GM21447 (cell line): Measurements from ENCODE around the gene CCSER1.
"Not testable (repeated sequence)": the region's sequence is repeated elsewhere in the genome, so short reads cannot be mapped to it uniquely, and the experiment has no call there.

Experiments used
- ATAC-seq: cut with Tn5 transposase; IDR thresholded peaks from one replicate; pipeline ENCODE4 v1.9.1; 2021; ENCODE audit not compliant: unreplicated experiment

Gene CCSER1

DNA sequence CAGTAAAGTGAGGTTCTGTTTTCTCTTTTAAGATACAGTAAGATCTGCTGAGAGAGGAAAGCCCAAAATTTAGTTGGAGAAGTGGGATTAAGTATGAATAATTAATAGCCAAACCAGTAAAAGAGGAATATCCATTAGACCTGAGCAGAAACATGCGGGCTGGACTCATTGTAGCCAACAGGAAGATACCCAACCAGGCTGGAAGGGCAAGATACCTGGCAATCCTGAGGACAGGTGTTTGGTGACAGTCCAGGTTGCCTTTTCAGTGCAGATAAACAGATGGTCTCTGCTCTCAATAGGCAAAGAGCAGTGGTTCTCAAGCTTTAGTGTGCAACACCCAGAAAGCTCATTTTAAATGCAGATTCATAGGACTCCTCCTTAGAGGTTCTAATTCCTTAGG, 1195.8 kb downstream of the CCSER1 start:
- ATAC-seq, result no peak

DNA sequence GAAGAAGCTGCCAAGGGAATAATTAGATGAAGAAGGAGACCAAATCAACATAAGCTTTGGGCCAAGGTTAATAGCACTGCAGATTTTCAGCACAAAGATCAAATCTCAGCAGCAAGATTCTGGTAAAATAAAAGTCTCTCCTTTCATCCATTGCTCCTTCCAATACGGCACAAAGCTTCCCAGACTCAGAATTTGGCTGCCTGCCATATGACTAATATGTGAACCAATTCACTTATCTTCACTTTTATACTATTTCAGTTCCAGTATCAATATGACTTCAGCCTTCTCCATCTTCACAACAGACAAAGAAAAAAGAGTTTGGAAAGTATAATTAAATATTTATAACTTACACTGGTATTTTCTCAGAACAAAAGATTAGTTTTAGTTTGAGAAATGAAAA, 1198.3 kb downstream of the CCSER1 start:
- no peak for ATAC-seq

DNA sequence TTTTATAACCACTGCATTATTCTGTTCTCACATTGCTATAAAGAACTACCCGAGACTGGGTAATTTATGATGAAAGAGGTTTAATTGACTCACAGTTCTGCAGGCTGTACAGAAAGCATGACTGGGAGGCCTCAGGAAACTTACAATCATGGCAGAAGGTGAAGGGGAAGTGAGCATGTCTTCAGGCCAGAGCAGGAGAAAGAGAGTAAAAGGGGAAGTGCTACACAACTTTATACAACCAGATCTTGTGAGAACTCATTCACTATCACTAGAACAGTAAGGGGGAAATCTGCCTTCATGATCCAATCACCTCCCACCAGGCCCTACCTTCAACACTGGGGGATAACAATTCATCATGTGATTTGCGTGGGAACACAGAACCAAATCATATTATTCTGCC, 1199.0 kb downstream of the CCSER1 start:
- ATAC-seq, result not testable (repeated sequence)

DNA sequence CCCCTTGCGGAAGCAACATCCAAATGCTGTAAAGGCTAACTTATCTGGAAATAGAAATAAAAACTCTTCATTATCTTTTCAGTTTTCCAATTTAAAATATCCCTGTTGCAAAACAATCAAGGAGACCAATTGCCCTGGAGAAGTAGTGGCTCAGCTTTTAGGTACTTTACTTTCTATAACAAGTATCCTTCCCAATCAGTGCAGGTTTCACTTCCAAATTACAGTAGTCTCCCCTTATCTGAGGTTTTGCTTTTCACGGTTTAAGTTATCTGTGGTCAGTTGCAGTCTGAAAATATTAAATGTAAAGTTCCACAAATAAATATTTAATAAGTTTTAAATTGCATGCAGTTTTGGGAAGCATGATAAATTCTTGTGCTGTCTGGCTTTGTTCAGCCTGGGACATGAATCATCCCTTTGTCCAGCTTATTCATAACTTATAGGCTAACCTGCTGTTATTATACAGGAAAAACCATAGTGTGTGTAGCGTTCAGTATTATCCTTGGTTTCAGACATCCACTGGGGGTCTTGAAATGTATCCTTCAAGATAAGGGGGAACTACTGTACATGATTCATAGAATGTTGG, 1203.5 kb downstream of the CCSER1 start:
- ATAC-seq, result no peak

DNA sequence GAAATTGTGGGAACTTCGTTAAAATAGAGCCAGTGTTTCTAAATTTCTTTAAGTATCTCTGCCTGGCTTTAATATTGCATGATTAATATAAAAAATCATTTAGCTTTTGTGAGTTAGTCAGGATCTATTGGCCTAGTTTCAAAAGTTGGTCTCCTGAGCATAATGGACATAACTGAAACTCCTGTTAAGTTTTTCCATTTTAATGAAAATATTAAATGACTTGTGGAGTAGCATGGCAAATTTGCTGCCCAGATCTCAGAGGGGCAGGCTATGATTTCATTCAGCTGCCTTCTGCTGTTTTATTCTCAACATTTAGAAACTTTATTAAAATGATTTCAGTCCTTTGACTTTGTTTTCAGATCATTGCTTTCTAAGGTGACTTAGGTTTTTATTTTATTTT, 1213.6 kb downstream of the CCSER1 start:
- no peak for ATAC-seq

DNA sequence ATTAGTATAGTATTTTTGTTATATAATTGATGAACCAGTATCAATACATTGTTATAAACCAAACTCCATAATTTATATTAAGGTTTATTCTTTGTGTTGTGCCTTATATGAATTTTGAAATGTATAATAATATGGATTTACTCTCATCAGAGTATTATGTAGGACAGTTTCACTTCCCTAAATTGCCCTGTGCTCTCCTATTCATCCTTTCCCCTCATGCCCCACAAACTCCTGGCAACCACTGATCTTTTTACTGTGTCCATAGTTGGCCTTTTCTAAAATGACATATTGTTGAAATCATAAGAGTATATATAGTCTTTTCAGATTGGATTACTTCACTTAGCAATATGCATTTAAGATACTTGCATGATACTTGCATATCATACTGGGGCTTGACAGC, 1218.4 kb downstream of the CCSER1 start:
- ATAC-seq, result no peak

DNA sequence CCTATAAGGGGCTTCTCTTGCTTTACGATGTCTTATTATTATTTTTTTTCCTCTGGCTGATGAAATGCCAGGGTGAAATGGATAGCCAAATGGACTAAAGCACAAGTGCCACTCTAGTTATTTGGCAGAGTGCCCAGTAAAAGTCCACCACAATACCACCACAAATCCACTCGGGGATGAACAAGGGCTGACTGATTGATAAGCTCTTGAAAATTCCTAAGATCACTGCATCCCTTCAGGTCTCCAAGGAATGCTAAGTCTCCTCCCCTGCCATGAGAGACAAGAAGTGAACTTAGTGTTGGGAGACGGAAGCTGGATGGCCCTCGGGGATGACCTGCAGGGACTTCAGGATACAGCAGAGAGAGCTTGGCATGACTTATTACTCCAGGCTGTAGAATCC, 1229.3 kb downstream of the CCSER1 start:
- not testable (repeated sequence) for ATAC-seq

DNA sequence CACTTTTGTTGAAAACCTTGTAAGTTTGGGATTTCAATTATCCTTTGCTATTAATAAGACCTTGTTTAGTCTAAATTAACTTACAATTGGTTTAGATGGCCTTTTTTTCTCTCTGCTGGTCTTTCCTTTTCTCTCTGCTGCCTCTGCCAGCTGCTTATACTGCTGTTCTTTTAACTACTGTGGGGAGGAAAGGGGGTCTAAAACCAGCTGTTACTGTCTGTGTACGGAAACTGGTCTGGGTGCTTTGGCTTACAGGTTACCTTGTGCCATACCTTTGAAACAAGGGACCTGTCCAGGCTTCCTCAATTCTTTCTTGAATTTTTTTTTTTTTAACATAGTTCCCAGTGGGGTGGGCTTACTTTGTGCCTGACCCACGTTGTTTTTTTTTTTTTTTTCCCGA, 1230.8 kb downstream of the CCSER1 start:
- not testable (repeated sequence) for ATAC-seq

DNA sequence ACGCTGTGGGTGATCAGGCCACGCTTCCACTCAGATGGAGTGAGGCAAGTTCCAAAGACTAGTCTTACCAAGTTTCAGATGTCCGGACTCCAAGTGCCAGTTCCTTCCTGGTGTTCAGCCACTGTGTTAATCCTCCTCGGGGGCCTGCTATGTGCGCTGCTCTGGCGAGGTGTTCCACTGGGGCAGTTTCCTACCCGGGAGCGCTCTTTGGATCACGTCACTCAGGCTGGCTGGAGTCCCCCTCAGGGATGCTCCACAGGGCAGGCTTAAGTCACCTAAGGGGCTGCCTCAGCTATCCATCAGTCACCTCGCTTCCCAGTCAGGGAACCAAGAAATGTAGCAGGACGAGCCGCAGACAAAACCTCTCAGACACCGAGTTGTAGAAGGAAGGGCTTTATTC, 1231.4 kb downstream of the CCSER1 start:
- ATAC-seq, result not testable (repeated sequence)

DNA sequence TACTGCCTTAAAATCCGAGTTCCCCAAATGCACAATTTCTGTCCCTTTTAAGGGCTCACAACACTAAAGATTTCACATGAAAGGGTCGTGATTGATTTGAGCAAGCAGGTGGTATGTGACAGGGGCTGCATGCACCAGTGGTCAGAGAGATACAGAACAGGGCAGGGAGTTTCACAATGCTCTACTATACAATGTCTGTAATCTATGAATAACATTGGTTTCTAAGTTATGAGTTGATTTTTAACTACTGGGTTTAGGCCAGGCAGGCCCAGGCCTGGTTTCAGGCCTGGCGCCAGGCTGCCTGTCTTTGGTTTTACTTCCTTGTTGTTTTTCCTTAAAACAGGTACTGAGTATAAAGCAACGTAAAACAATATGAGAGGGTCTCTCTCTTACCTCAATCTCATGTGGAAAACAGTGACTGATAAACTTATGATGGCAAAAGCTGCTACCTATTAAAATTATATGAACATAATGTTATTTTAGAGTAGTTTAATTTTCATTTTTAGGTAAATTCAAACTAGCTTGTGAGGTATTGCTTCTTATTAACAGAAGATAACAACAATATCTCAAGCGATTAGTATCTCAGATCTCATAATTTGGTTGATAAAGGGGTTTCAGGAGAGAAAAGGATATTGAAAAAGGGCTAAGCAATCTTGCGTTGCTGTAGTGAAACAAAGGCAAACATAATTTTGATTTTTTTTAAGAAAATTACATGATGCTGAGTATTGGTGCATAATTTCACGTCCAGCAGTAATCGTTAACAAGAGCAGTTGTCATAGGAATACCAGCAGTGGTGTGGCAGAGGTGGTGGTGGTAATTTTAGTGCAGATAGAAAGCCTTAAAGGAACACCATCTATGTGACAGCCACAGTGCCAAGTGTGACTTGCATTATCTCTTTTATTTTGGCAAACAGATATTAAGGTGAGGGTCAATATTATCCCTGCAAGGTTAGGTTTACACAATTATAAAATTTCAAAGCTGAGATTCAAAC, 1232.1 kb downstream of the CCSER1 start:
- no peak for ATAC-seq

DNA sequence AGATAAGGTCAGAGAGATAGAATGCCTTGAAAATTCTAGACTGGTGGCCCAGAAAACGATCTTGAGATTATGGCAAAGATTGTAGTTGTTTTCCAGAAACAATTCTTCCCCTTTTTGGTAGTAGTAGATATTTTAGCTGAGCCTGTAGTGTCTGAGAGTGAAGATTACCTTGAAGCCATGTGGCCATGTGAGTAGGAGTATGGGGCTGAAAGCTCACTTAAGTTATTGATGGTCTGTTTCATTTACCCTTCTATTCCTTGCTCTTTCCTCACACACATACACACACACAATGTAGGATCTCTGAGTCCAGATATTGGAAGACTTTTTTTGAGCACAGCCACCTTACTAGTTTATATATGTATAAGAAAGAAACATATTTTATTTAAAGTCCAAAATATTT, 1234.9 kb downstream of the CCSER1 start:
- no peak for ATAC-seq

DNA sequence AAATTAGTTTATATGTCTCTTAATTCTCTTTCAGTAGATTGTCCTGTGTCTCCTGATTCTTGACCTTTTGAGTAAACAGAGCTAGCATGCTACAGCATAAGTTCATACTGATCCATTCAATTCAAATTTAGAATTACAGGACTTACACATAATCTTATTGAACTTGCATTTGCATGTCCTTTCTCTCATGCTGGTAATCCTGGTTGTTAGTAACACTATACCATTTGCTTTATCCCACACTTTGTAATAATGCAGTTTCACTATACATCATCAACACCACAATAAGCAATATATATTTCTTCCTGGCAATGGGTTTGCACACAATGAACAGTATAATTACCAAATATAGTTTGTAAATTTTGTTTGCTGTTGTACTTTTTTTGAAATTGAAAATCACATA, 1239.4 kb downstream of the CCSER1 start:
- ATAC-seq, result no peak

DNA sequence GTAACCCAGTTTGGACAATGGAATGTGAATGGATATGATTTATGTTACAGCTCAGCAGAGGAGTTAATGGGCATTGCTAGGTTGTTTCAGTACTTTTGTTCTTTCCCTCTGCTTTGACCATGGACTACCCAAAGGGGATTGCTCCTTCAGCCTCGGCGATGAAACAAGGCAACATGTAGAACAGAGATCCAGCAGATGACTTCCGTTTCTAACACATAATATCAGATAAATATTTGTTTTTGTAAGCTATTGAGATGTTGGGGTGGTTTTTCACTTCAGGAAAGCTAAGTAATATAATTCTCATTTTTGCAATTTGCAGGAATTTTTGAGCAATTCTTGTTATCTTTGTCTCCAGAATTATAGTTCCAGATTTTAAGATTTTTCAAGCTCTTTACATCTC, 1241.9 kb downstream of the CCSER1 start:
- ATAC-seq, result no peak

DNA sequence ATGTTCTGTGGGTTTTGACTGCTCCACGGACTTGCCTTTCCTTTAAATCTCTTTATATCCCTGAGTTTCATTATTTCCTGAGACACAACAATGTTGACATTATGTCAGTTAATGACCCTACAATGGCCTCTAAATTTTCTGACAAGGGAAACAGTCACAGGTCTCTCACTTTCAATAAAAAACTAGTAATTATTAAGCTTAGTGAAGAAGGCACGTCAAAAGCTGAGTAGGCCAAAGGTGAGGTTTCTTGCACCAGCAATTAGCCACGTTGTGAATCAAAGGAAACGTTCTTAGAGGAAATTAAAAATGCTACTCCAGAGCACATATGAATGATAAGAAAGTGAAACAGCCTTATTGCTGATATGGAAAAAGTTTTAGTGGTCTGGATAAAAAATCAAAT, 1246.4 kb downstream of the CCSER1 start:
- ATAC-seq, result no peak

DNA sequence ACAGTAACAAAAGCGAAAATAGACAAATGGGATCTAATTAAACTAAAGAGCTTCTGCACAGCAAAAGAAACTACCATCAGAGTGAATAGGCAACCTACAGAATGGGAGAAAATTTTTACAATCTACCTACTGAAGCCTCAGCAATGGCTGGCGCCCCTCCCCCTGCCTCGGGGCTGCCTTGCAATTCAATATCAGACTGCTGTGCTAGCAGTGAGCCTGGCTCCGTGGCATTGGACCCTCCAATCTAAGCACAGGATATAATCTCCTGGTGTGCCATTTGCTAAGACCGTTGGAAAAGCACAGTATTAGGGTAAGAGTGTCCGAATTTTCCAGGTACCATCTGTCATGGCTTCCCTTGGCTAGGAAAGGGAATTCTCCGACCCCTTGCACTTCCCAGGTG, 1278.2 kb downstream of the CCSER1 start:
- ATAC-seq, result not testable (repeated sequence)

DNA sequence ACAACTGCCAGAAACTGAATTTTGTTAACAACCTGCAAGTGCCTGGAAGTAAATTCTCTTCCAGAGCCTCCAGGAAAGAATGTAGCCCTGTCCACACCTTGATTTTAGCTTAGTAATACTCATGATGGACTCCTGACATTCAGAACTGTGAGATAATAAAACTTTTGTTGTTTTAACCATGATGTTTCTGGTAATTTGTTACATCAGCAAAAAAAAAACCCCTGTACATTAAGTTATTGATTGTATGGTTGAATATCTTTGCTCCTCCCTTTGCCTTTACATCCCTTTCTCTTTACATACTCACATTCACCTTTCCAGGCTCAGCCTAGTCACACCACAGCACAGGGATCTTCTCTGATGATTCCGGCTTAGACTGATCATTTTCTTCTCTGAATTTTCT, 1294.8 kb downstream of the CCSER1 start:
- no peak for ATAC-seq

DNA sequence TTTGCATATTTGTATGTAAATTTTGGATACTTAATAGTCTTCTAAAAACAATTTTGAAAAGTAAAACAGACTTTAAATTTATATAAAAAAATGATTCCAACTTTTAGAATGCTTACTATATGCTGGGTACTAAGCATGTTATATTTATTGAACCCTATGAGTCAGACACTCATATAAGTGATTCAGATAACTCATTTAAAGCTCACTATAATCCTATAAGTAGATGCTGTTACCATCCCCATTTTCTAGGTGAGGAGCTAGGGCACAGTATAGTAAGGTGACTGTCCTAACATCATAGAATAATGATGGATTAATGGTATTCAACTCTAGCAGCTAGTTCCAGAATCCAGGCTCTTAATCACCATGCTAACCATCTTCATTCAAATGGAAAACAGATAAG, 1299.5 kb downstream of the CCSER1 start:
- ATAC-seq, result no peak

DNA sequence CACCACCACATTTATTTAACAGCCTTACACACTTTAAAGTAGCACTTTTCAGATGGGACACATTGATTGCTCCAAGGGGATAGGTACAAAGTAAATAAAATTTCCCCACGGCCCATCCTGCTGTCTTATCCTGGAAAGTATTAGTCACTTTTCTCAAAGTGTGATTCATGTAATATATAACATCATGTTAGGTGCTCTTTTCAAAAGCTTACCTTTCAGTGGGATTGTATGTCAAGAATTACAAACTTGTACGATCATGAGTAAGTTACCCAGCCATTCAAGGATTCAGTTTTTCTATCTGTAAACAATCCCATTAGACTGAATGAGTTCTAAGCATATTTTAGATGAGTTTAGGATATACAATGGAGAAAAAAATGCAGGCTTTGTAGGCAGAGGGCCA, 1300.0 kb downstream of the CCSER1 start:
- no peak for ATAC-seq

DNA sequence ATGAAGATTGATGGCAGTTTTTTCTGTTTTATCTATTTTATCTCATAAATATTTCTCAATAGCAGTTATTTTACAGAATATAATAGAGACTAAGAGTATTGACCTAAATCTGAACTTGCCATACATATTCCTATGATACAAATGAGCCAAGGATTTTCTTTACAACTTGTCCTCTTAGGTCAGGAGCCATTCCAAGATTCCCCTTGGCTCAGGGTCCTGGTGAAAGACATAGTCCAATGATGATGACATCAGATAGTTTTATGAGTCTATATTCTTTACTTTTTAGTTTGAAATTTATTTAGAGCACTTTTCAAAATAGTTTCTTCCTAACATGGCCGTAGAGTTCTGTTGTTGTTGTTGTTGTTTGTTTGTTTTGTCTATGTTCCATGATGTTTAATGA, 1307.4 kb downstream of the CCSER1 start:
- no peak for ATAC-seq

DNA sequence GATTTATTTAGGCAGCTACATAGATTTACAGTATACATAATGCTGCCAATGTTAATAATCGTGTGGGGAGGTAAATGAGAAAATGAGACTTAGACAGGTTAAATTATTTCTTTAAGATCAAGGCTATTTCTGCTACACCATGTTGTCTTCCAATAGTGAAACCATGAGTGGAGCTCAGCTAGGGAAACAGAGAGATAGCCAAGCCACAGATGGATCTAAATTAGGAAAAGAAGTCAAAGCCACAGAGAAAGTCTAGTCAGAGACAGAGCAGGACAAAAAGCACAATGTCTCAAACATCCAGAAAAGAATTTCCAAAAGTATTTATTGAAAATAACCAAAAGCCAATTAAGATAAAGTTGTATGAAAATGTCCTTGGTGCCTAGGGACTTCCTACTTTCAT, 1309.4 kb downstream of the CCSER1 start:
- no peak for ATAC-seq

DNA sequence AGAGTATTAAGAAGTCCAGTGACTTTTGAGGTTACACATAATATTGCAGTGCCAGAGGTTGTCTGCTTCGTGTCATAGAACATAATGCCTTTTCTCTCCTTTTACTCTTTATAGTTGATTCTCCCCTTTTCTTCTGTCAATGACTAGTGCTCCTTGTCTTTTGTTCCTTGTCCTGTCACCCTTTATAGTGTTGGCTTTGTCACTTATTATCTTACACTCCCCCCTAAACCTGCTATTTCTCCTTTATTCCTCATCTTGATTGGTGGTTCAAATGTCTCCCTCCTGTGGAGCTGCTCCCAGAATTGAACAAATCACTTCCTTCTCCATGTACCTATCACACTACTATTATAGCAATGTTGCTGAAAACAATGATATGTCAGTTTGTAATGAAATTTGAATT, 1320.0 kb downstream of the CCSER1 start:
- no peak for ATAC-seq

DNA sequence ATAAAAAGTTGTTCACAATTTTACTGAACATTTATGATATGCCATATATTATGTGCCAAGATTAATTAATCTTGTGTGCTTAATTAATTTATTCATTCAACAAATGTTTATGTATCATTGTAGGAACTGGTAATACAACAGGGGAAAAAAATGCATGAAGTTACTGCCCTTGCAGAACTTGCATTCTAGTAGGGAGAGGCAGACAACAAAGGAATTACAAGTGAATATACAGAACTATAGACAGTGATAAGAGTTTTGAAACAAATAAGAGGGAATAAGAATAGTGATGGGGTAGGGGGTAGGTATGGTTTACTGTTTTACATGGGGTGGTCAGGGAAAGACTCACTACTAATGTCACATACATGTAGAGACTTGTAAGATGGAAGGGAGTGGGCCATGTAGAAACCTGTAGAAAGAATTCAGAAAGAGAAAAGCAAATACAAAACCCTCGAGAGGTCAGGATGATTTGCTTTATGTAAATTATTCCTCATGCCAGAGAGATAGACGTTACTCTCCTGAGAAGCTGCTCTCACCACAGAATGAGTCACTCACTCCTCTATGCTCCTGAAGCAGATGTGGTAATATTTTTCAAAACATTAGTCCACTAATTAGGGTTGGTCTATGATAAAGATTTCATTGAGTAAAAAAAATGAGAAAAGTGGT, 1321.6 kb downstream of the CCSER1 start:
- ATAC-seq, result no peak
